GM23248 (cell line): ENCODE measurements around the gene LRMDA.

Experiments
- EZH2 ChIP-seq: fragments of 200-600 bp; sonication (generic); IDR thresholded peaks from 2 replicates; pipeline ENCODE4 v1.6.1; 2018; ENCODE audit warnings: antibody characterized with exemption, mild to moderate bottlenecking; ENCODE audit not compliant: insufficient read depth, poor library complexity, severe bottlenecking
- EZH2phosphoT487 ChIP-seq: fragments of 200-600 bp; sonication (generic); IDR thresholded peaks from 2 replicates; pipeline ENCODE4 v1.6.1; 2018; ENCODE audit warnings: antibody characterized with exemption, moderate library complexity, mild to moderate bottlenecking, low read depth; ENCODE audit not compliant: insufficient read depth

DNA sequence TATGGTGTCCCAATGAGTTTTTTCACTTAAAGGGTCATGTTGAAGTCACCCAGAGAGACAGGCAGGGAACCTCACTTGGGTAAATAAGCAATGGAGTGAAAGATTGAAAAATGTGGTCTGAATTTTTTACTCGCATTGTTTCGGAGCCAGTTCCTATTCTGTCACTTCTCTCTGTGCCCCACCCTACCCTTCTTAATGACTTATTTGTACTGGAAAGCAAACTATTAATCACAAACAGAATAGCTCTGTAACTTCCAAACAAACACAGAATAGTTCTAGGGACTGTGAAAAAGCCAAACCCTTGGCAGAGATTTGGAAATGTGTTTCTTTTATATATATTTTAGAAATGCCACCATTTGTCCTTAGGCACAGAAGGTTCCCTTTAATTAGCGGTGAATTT, 76.0 kb downstream of the LRMDA start:
- no peak for TF ChIP-seq EZH2
- TF ChIP-seq EZH2phosphoT487, result no peak
